HCT116 (cell line): ENCODE results near the gene TMC3. TPM values are rescaled to one million over a fixed set of nuclear protein-coding genes. Genes with fewer than 3 reads are reported as not detected.

Source experiments
- ATAC-seq: fragments of 200-7000 bp; cut with Tn5 transposase; 2 replicates; pipeline ENCODE4 v1.9.1; 2020; ENCODE audit warnings: mild to moderate bottlenecking, moderate library complexity
- BruUV-seq: library from RNA; stranded (reverse); fragments of 400-500 nt; replicated peaks from 2 replicates; lab custom pipeline; 2021; lab: Mats Ljungman, UMichigan
- CTCF ChIA-PET: fragments of 300-600 bp; sonication (Branson Sonifier 250); formaldehyde crosslinking; loops from one replicate; lab custom pipeline; 2021; ENCODE audit warnings: antibody characterized with exemption; lab: Charles Lee
- POLR2A ChIA-PET: fragments of 300-600, 350-600 bp; sonication (Branson Sonifier 250); formaldehyde crosslinking; loops from one replicate; lab custom pipeline; 2021; ENCODE audit warnings: antibody characterized with exemption; lab: Charles Lee
- RAD21 ChIA-PET, 2 experiments: fragments of 300-600 bp; sonication (Branson Sonifier 250); formaldehyde crosslinking; loops; one replicate each; lab custom pipeline; 2023; ENCODE audit warnings: low total read pairs in 2 of 2; ENCODE audit not compliant: uncharacterized antibody in 2 of 2, unreplicated experiment in 2 of 2, low non-redundant PET in 1 of 2; lab: Charles Lee
- DNase-seq: peaks from one replicate; pipeline ENCODE4 v3.0.0-alpha.2; 2010; ENCODE audit warnings: low read depth, low spot score
- H2AFZ ChIP-seq: fragments of 200-600 bp; shearing (Covaris generic), sonication (generic); 2 replicates; pipeline ENCODE4 v1.6.1; 2017; ENCODE audit warnings: low read depth, mixed run types, mixed read lengths, antibody characterized with exemption, low read length; ENCODE audit not compliant: poor library complexity, severe bottlenecking
- H3K27ac ChIP-seq: 2 replicates; pipeline ENCODE4 v1.5.1; 2012; ENCODE audit warnings: low read depth, low read length
- H3K27me3 ChIP-seq: fragments of 200-600 bp; sonication (generic); 2 replicates; pipeline ENCODE4 v1.6.1; 2016; ENCODE audit warnings: mixed run types, low read length, mixed read lengths; ENCODE audit not compliant: insufficient read depth
- H3K36me3 ChIP-seq, 2 experiments: fragments of 200-500 bp in 1 of 2; fragments of 200-600 bp in 1 of 2; sonication (Bioruptor generic) in 1 of 2; sonication (generic) in 1 of 2; 2 replicates each; pipeline versions ENCODE4 v1.5.1 to v1.6.1; 2014 to 2016; ENCODE audit warnings: low read length in 2 of 2, inconsistent platforms in 1 of 2, mixed read lengths in 1 of 2, mixed run types in 1 of 2; ENCODE audit not compliant: insufficient read depth in 2 of 2, control insufficient read depth in 1 of 2
- H3K4me1 ChIP-seq, 2 experiments: fragments of 200-600 bp in 1 of 2; sonication (generic) in 1 of 2; 2 replicates each; pipeline versions ENCODE4 v1.5.1 to v1.6.1; 2012 to 2017; ENCODE audit warnings: low read length in 2 of 2, inconsistent platforms in 1 of 2, mild to moderate bottlenecking in 1 of 2, mixed read lengths in 1 of 2, mixed run types in 1 of 2, moderate library complexity in 1 of 2; ENCODE audit not compliant: insufficient read depth in 2 of 2, control insufficient read depth in 1 of 2
- H3K4me2 ChIP-seq: fragments of 200-600 bp; sonication (generic); 2 replicates; pipeline ENCODE4 v1.6.1; 2017; ENCODE audit warnings: mixed run types, low read length, mixed read lengths
- H3K4me3 ChIP-seq, 2 experiments: fragments of 200-600 bp in 1 of 2; sonication (generic) in 1 of 2; replicated peaks in 1 of 2; 2 replicates each; pipeline ENCODE4 v1.5.1; 2011 to 2016; ENCODE audit warnings: low read length in 2 of 2, control low read depth in 1 of 2, low read depth in 1 of 2, mild to moderate bottlenecking in 1 of 2, mixed read lengths in 1 of 2, mixed run types in 1 of 2
- H3K79me2 ChIP-seq: fragments of 200-600 bp; sonication (generic); 2 replicates; pipeline ENCODE4 v1.6.1; 2017; ENCODE audit warnings: mild to moderate bottlenecking, mixed run types, low read length, moderate library complexity, mixed read lengths; ENCODE audit not compliant: insufficient read depth
- H3K9ac ChIP-seq: fragments of 200-600 bp; sonication (generic); 2 replicates; pipeline ENCODE4 v1.6.1; 2016; ENCODE audit warnings: low read length, mixed read lengths
- H3K9me2 ChIP-seq: fragments of 200-600 bp; sonication (generic), shearing (Covaris generic); 2 replicates; pipeline ENCODE4 v1.6.1; 2017; ENCODE audit warnings: mixed run types, mild to moderate bottlenecking, moderate library complexity; ENCODE audit not compliant: insufficient read depth
- H3K9me3 ChIP-seq, 2 experiments: fragments of 200-500 bp in 1 of 2; fragments of 200-600 bp in 1 of 2; sonication (Bioruptor generic) in 1 of 2; sonication (generic) in 1 of 2; 2 replicates each; pipeline ENCODE4 v1.6.1; 2014 to 2017; ENCODE audit warnings: low read length in 2 of 2, mixed read lengths in 2 of 2, inconsistent platforms in 1 of 2, low read depth in 1 of 2, mild to moderate bottlenecking in 1 of 2, mixed run types in 1 of 2, moderate library complexity in 1 of 2; ENCODE audit not compliant: control insufficient read depth in 1 of 2, insufficient read depth in 1 of 2
- H4K20me1 ChIP-seq: fragments of 200-600 bp; sonication (generic), shearing (Covaris generic); 2 replicates; pipeline ENCODE4 v1.6.1; 2017; ENCODE audit warnings: mixed run types, mild to moderate bottlenecking, moderate library complexity; ENCODE audit not compliant: insufficient read depth
- CBX3 ChIP-seq: IDR thresholded peaks from 2 replicates; pipeline ENCODE4 v1.6.1; 2012; ENCODE audit warnings: low read depth
- CEBPB ChIP-seq: IDR thresholded peaks from 2 replicates; pipeline ENCODE4 v1.6.1; 2012; ENCODE audit warnings: low read depth
- EGR1 ChIP-seq: IDR thresholded peaks from 2 replicates; pipeline ENCODE4 v1.6.1; 2012; ENCODE audit warnings: low read depth
- ELF1 ChIP-seq: IDR thresholded peaks from 2 replicates; pipeline ENCODE4 v1.6.1; 2012; ENCODE audit warnings: low read depth, borderline replicate concordance
- JUND ChIP-seq: IDR thresholded peaks from 2 replicates; pipeline ENCODE4 v1.6.1; 2012
- POLR2A ChIP-seq: IDR thresholded peaks from 2 replicates; pipeline ENCODE4 v1.7.0; 2011; ENCODE audit warnings: borderline replicate concordance; ENCODE audit not compliant: insufficient read depth, insufficient read length; ENCODE audit errors: extremely low read depth
- POLR2AphosphoS5 ChIP-seq: IDR thresholded peaks from 2 replicates; pipeline ENCODE4 v1.6.1; 2011; ENCODE audit warnings: mild to moderate bottlenecking, low read depth, low read length, moderate library complexity
- RAD21 ChIP-seq: IDR thresholded peaks from 2 replicates; pipeline ENCODE4 v1.6.1; 2012; ENCODE audit warnings: low read depth, mild to moderate bottlenecking
- SIN3A ChIP-seq: IDR thresholded peaks from 2 replicates; pipeline ENCODE4 v1.6.1; 2012; ENCODE audit warnings: low read depth
- SP1 ChIP-seq: IDR thresholded peaks from 2 replicates; pipeline ENCODE4 v1.6.1; 2012; ENCODE audit warnings: low read depth
- TCF7L2 ChIP-seq: IDR thresholded peaks from 2 replicates; pipeline ENCODE4 v1.7.0; 2011; ENCODE audit warnings: borderline replicate concordance, inconsistent platforms; ENCODE audit not compliant: insufficient read depth, insufficient read length; ENCODE audit errors: extremely low read depth
- YY1 ChIP-seq: IDR thresholded peaks from 2 replicates; pipeline ENCODE4 v1.6.1; 2011; ENCODE audit warnings: low read length, low read depth, moderate library complexity, mild to moderate bottlenecking; ENCODE audit not compliant: insufficient replicate concordance; ENCODE audit errors: extremely low read depth
- ZFX ChIP-seq: fragments of 450-650 bp; IDR thresholded peaks from 2 replicates; pipeline ENCODE4 v1.6.1; 2017
- intact Hi-C: fragments of 100-400 bp; cut with micrococcal nuclease; formaldehyde crosslinking; loops from 2 replicates; pipeline ENCODE4 v1.10.0; 2022
- total RNA-seq: library from RNA; stranded (reverse); gene quantifications from one replicate; pipeline ENCODE4 v1.2.1, GENCODE V29; 2021; ENCODE audit not compliant: unreplicated experiment
- TF ChIP-seq, protein P1 (sequence below): IDR thresholded peaks from 2 replicates; pipeline ENCODE4 v1.6.1; 2012
- TF ChIP-seq, protein P2 (sequence below): IDR thresholded peaks from 2 replicates; pipeline ENCODE4 v1.6.1; 2012
- TF ChIP-seq, protein P3 (sequence below), 3 experiments: fragments of 200-600 bp in 1 of 3; sonication (generic) in 1 of 3; IDR thresholded peaks in 2 of 3; conservative IDR thresholded peaks in 1 of 3; 2 replicates each; pipeline ENCODE4 v1.5.1; 2012 to 2017; ENCODE audit warnings: low read depth in 2 of 3, low read length in 2 of 3, antibody characterized with exemption in 1 of 3, borderline replicate concordance in 1 of 3, control low read depth in 1 of 3, mild to moderate bottlenecking in 1 of 3, mixed read lengths in 1 of 3, mixed run types in 1 of 3, moderate library complexity in 1 of 3; ENCODE audit not compliant: insufficient read depth in 1 of 3
- TF ChIP-seq, protein P4 (sequence below): IDR thresholded peaks from 2 replicates; pipeline ENCODE4 v1.6.1; 2012; ENCODE audit warnings: low read depth
- TF ChIP-seq, protein P5 (sequence below): IDR thresholded peaks from 2 replicates; pipeline ENCODE4 v1.6.1; 2011; ENCODE audit warnings: mild to moderate bottlenecking, low read length, moderate library complexity; ENCODE audit not compliant: insufficient replicate concordance; ENCODE audit errors: extremely low read depth

TMC3 gene
- total RNA-seq, 1 experiment from 2014 or later = not detected

DNA sequence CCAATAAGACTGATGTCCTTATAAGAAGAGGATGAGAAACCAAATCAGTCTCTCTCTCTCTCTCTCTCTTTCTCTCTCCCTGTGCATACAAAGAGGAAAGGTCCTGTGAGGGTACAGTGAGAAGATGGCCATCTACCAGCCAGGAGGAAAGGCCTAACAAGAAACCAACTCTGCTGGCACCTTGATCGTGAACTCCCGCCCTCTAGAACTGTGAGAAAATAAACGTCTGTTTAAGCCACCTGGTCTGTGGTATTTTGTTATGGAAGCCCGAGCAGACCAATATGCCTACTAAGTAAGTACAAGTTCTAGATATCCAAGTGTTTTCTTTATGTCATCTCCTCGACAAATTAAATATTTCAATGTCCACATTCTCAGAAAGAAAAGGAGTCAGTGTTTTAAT, 44.9 kb upstream of the TMC3 start:
- H3K9me2 ChIP-seq = no peaks in the 10 kb centered on the region

More for the DNA sequence above, 44.9 kb upstream of the TMC3 start:
- ChIA-PET POLR2A (no interaction called here), RAD21 (no interaction called here), CTCF (no interaction called here)
- Histone ChIP-seq H3K4me1 (no peaks in the 10 kb centered on the region), H2AFZ (no peak overlapping the region), H3K4me2 (no peak overlapping the region), H3K9me3 (no peaks in the 10 kb centered on the region), H3K36me3 (no peaks in the 10 kb centered on the region), H3K79me2 (no peaks in the 10 kb centered on the region), H3K9ac (no peak overlapping the region), H4K20me1 (no peaks in the 10 kb centered on the region), H3K27ac (no peak overlapping the region), H3K4me3 (no peak overlapping the region), H3K27me3 (no peaks in the 10 kb centered on the region; the same call in 1 of the 2 replicates)
- ATAC-seq (no peak), DNase-seq (no peak)
- TF ChIP-seq JUND (no peak), YY1 (no peak), POLR2A (no peak), ELF1 (no peak), RAD21 (no peak), POLR2AphosphoS5 (no peak), TCF7L2 (no peak), ZFX (no peak), CBX3 (no peak), EGR1 (no peak), CEBPB (no peak), SP1 (no peak), SIN3A (no peak)
- TF ChIP-seq, protein P1, sequence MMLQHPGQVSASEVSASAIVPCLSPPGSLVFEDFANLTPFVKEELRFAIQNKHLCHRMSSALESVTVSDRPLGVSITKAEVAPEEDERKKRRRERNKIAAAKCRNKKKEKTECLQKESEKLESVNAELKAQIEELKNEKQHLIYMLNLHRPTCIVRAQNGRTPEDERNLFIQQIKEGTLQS = no peak
- TF ChIP-seq, protein P2, sequence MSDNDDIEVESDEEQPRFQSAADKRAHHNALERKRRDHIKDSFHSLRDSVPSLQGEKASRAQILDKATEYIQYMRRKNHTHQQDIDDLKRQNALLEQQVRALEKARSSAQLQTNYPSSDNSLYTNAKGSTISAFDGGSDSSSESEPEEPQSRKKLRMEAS = no peak
- TF ChIP-seq, protein P3, sequence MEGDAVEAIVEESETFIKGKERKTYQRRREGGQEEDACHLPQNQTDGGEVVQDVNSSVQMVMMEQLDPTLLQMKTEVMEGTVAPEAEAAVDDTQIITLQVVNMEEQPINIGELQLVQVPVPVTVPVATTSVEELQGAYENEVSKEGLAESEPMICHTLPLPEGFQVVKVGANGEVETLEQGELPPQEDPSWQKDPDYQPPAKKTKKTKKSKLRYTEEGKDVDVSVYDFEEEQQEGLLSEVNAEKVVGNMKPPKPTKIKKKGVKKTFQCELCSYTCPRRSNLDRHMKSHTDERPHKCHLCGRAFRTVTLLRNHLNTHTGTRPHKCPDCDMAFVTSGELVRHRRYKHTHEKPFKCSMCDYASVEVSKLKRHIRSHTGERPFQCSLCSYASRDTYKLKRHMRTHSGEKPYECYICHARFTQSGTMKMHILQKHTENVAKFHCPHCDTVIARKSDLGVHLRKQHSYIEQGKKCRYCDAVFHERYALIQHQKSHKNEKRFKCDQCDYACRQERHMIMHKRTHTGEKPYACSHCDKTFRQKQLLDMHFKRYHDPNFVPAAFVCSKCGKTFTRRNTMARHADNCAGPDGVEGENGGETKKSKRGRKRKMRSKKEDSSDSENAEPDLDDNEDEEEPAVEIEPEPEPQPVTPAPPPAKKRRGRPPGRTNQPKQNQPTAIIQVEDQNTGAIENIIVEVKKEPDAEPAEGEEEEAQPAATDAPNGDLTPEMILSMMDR (IDR thresholded peaks at IDR 0.05 in 2 of 3, conservative IDR thresholded peaks at IDR 0.05 in 1 of 3; ENCODE audit: borderline replicate concordance in 1 of 3, insufficient read depth in 1 of 3, low read depth in 2 of 3, low read length in 2 of 3) = no peak
- TF ChIP-seq, protein P4, sequence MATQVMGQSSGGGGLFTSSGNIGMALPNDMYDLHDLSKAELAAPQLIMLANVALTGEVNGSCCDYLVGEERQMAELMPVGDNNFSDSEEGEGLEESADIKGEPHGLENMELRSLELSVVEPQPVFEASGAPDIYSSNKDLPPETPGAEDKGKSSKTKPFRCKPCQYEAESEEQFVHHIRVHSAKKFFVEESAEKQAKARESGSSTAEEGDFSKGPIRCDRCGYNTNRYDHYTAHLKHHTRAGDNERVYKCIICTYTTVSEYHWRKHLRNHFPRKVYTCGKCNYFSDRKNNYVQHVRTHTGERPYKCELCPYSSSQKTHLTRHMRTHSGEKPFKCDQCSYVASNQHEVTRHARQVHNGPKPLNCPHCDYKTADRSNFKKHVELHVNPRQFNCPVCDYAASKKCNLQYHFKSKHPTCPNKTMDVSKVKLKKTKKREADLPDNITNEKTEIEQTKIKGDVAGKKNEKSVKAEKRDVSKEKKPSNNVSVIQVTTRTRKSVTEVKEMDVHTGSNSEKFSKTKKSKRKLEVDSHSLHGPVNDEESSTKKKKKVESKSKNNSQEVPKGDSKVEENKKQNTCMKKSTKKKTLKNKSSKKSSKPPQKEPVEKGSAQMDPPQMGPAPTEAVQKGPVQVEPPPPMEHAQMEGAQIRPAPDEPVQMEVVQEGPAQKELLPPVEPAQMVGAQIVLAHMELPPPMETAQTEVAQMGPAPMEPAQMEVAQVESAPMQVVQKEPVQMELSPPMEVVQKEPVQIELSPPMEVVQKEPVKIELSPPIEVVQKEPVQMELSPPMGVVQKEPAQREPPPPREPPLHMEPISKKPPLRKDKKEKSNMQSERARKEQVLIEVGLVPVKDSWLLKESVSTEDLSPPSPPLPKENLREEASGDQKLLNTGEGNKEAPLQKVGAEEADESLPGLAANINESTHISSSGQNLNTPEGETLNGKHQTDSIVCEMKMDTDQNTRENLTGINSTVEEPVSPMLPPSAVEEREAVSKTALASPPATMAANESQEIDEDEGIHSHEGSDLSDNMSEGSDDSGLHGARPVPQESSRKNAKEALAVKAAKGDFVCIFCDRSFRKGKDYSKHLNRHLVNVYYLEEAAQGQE = no peak
- TF ChIP-seq, protein P5, sequence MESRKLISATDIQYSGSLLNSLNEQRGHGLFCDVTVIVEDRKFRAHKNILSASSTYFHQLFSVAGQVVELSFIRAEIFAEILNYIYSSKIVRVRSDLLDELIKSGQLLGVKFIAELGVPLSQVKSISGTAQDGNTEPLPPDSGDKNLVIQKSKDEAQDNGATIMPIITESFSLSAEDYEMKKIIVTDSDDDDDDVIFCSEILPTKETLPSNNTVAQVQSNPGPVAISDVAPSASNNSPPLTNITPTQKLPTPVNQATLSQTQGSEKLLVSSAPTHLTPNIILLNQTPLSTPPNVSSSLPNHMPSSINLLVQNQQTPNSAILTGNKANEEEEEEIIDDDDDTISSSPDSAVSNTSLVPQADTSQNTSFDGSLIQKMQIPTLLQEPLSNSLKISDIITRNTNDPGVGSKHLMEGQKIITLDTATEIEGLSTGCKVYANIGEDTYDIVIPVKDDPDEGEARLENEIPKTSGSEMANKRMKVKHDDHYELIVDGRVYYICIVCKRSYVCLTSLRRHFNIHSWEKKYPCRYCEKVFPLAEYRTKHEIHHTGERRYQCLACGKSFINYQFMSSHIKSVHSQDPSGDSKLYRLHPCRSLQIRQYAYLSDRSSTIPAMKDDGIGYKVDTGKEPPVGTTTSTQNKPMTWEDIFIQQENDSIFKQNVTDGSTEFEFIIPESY = no peak
- intact Hi-C loops = loop anchor here (10.0 kb wide), 1 partner anchor 516 kb away; no protein-coding TSS in a partner anchor
- BruUV-seq = no TSS peak
